Measurements from ENCODE around the gene SLIT1.

DNA sequence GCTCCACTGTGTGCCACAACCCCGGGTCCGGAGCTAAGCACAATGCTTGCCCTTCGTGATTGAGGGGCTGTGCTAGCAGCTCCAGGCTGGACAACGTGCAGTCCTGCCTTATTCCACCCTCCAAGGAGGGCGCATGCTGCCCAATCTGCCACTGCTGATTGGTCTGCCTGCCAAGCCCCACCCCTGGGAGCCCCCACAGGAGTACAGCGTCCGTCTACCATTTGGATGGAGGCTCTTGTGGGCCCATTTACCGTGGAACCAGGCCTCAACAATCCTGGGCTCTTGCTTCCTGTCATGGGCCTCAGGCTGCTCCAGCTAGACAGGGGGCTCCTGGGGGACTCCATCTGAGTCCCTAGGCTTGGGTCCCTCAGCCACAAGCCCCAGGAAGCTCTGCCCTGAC is 173.3 kb downstream of the SLIT1 start:
- TF ChIP-seq, protein P1, sequence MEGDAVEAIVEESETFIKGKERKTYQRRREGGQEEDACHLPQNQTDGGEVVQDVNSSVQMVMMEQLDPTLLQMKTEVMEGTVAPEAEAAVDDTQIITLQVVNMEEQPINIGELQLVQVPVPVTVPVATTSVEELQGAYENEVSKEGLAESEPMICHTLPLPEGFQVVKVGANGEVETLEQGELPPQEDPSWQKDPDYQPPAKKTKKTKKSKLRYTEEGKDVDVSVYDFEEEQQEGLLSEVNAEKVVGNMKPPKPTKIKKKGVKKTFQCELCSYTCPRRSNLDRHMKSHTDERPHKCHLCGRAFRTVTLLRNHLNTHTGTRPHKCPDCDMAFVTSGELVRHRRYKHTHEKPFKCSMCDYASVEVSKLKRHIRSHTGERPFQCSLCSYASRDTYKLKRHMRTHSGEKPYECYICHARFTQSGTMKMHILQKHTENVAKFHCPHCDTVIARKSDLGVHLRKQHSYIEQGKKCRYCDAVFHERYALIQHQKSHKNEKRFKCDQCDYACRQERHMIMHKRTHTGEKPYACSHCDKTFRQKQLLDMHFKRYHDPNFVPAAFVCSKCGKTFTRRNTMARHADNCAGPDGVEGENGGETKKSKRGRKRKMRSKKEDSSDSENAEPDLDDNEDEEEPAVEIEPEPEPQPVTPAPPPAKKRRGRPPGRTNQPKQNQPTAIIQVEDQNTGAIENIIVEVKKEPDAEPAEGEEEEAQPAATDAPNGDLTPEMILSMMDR (IDR thresholded peaks at IDR 0.05; ENCODE audit: insufficient read depth, low read length, poor library complexity, severe bottlenecking), result no peak
- TF ChIP-seq EZH2phosphoT487 (conservative IDR thresholded peaks at IDR 0.05; ENCODE audit: low read length), result no peak

Data from SU-DHL-6 (cell line).